HCEC 1CT (cell line): ENCODE data around the gene CEP41.
A peak's percentile ranks its signal among the peaks of the same experiment; 100 is the strongest.
"Not testable (repeated sequence)": the region's sequence is repeated elsewhere in the genome, so short reads cannot be mapped to it uniquely, and the experiment has no call there.

ENCODE experiments used
- DNase-seq: peaks from one replicate; pipeline ENCODE4 v3.0.0-alpha.2; 2017

Gene CEP41

DNA sequence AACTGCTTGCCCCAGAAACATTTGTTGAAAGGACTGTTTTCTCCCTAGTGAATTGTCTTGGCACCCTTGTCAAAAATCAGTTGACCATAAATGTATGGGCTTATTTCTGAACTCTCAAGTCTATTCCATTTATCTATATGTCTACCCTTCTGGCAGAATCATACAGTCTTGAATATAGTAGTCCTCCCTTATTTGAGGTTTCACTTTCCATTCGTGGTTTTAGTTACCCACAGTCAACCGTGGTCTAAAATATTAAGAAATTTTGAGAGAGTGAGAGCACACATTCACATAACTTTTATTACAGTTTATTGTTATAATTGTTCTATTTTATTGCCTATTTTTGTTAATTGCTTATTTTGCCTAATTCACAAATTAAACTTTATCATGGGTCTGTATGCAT lies 17.4 kb upstream of the CEP41 start:
- no peak for DNase-seq

DNA sequence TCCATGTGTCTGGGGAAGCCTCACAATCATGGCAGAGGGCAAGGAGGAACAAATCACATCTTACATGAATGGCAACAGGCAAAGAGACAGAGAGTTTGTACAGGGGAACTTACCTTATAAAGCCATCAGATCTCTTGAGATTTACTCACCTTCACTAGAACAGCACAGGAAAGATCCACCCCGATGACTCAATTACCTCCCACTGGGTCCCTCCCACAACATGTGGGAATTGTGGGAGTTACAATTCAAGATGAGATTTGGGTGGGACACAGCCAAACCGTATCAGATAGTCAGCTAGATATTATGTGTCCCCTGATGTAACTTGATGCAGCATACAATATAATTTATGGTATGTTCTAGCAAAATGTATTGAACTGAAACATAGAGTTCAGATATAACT lies 14.1 kb upstream of the CEP41 start:
- no peak for DNase-seq

DNA sequence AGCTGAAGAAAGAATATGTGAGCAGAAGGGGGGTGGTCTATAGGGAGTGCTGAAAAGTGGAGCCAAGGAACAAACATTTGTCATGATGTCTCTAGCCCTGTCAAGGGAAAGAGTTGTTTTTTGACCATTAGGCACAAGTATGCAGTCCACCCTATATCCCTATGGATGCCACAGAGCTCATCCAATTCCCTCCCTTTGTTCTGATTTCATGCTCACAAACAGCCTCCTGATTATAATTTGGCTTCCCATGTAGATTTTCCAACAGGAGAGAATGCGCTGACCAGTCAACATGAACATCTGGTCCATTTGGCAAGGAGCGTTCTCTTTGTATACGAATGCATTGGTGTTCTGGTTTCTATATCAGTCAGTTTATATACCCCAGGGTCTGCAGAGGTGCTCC lies 12.1 kb upstream of the CEP41 start:
- DNase-seq, result no peak

DNA sequence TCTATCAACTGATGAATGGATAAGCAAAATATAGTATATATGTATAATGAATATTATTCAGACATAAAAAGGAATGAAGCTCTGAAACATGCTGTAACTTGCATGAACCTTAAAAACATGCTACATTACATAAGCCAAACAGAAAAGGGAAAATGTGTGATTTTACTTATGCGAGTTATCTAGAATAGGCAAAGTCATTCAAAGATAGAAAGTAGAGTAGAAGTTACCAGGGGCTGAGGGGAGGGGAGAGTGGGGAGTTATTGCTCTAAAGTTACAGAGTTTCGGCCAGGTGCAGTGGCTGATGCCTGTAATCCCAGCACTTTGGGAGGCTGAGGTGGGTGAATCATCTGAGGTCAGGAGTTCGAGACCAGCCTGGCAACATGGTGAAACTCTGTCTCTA lies 10.5 kb upstream of the CEP41 start:
- DNase-seq, result not testable (repeated sequence)

DNA sequence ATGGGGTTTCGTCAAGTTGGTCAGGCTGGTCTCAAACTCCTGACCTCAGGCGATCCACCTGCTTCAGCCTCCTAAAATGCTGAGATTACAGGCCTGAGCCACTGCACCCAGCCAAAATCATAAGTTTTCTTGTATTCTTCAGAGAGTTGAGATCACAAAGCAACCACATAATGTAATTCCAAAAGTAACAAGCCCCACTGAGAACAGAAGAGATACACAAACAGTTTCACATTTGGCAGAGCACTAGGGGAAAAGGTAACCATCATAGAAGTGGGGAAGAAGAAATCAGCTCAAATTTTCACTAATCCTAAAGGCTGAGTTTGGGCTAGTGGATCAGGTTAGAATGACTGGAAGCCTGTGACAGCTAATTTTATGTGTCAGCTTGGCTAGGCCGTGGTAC lies 5.4 kb upstream of the CEP41 start:
- DNase-seq, result no peak

DNA sequence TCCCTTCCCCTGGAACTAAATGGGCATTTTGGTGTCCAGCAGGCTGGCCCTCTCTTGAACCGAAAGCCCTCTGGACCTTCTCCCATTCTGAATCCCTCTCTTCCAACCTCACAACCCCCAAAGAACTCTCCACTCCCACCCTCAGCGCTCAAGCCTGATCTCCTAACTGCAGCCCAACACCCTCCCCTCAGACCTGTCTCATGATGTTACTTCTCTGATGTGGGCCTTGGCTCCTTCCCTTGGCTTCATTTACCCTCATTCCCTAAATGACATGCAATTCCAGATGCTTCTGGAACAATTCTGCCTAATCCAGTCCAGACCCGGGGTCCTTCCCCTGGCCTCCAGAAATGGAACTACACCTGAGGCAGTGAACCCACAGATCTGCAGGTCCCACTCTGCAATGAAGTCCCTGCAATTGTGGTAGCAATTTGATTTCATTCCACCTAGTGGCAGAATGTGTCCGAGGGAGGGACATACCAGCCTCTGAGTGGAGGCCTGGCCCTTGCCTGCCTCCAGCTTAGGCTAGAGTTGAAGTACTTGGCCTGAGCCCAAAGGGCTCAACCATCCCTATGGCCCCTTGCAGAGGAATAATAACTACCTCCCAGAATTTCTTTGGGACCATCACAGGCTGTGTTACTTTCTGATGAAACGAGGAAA lies 4.1 kb upstream of the CEP41 start:
- no peak for DNase-seq

DNA sequence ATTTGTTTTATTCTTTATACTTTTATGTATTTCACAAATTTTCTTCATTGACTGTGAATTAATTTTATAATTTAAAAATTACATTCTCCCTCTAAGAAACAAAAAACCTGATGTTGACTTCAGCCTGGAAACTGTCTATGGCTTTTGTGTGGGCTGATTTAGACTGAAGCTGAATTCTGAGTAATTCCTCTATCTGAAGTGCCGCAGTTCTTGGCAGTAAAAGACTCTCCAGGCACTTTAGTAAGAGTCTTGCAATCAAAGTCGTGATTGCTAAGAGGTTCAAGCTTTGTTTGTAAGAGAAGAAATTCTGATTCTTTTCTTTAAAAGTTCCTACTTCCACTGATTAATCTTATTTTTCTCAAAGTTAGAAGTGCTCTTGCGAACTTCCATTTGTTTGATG lies 3.4 kb upstream of the CEP41 start:
- no peak for DNase-seq

DNA sequence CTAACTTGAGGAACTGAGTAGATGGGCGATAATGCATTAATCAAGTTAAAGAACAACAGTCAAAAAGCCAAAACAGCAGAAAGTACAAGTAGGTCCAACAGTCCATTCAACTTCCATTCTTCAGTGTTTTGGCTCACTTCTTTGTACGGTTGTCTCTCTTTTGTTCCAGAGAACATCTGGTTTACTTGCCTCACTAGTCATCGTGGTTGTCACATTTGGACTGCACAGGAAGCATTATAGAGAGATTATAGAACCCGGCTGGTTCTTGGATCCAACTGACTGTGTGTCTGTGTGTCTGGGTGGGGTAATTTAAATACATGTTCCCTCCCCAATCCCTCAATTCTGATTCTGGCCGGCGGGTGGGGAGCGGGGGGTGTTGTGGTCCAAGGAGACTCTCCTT lies 1.8 kb upstream of the CEP41 start:
- DNase-seq, result no peak

DNA sequence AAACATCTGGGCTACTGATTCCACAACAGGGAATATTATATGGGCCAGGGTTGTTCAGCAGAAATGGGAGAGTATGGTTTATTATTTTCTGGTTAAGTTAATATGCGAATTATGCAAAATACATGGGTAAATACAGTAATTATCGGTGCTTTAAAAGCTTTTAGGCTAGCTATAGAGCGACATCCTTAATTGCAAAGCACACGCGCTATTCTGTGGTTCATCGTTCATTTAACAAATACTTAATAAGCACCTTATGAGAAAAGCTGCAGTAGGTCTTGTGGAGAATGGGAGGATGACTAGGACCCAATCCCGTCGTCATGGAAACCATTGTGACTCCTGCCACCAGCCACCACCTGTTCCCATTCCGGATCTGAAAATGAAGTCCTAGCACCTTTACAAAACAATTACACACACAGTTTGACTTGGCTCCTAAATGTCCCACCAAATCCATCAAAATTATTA lies 623 bp upstream of the CEP41 start:
- peak; percentile 14 for DNase-seq

DNA sequence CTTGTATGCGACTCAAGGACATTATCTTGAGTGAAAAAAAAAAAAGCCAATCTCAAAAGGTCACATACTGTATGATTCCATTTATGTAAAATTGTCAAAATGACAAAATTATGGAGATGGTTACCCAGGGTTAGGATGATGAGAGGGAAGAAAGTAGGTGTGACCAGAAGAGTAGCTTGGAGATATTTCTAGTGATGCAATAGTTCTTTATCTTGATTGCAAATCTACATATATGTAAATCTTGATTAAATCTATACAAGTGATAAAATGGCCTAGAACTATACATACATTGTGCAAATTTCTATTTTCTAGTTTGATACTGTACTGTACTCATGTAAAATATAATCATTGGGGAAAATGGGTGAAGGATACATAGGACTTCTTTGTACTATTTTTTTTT lies 4.6 kb downstream of the CEP41 start:
- DNase-seq, result no peak

DNA sequence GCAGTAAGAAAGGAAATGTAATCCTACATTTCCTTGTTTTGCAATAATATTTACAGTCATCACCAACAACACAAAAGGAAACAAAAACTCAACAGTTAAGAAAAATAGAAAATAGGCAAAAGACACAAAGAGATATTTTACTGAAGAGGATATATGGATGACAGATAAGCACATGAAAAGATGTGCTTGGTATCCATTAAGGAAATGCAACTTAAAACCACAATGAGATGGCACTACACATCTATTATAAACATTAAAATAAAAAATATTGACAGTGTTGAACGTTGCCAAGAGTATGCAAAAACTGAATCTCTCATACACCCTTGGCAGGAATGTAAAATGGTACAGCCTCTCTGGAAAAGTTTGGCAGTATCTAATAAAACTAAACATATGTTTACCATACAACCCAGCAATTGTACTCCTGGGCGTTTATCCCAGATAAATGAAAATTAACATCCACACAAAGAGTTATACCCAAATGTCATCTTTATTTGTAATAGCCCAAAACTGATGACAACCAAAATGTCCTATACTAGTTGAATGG lies 5.4 kb downstream of the CEP41 start:
- DNase-seq, result no peak

DNA sequence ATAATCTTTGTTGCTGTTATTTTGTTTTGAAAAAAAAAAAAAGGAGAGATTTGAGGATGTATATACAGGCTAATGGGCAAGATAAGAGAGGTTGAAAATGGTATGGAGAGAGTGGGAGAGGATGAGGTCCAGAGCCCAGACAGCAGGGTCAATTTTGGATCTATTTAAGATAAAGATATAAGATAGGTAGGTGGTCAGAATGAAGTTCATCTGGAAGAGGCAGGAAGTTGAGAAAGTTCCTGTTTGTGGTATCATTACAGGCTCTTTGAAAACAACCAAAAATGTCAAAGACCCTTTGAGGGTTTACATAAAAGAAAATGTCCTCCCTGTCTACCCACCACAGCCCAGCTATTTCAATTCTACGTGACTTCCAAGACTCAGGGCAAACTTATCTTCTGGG lies 7.5 kb downstream of the CEP41 start:
- DNase-seq, result no peak

DNA sequence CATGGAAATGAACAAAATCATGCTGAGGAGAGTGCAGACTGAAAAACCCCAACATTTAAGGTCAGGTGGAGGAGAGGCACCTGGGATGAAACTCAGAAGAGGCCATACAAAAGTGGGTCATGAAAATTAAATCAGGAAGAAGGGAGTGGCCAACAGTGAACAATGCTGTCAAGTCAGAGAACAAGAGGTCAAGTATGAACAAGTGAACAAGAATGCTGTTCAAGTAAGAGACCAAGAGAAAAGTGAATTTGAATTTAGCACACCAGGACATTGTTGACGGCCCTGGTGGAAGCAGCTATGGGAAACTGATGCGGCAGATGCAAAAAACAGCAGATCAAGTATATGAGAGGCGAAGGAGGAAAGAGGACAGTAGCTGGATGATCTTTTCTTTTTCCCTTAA lies 7.9 kb downstream of the CEP41 start:
- peak; percentile 71 for DNase-seq

DNA sequence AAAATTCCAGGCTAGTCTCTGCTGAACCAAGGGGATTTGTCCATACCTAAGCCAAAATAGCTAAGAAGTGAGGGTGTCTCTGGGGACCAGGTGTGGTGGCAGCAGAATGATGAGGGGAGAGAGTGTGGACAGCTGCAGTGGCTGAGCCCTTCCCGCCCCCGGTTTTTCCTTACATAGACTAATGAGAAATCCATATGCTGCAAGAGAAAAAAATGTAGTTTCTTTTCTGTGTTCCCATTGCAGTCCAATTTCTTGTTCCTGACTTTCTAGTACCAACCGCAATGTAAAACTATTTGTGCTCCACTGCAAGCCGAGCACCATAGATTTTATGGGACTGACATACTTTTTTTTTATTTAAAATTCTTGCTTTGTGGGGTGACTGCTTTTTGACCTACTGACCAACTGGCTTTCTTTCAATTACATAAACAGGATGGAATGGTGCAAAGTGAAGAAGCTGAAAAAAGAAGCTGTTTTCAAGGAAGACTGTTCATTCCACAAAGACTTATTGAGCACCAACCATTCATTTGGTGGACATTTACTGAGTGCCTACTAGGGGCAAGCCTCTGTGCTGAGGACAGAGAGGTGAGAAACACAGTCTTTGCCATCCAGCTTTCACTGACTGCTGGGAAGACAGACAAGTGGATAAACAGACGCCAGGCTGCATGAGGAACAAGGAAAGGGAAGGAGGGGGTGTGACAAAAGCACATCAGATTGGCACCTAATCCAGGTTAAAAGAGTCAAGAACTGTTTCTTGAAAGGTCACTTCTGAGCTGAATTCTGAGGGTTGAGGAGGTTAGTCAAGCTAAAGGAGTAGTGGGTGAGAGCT lies 9.8 kb downstream of the CEP41 start:
- peak; percentile 78 for DNase-seq

DNA sequence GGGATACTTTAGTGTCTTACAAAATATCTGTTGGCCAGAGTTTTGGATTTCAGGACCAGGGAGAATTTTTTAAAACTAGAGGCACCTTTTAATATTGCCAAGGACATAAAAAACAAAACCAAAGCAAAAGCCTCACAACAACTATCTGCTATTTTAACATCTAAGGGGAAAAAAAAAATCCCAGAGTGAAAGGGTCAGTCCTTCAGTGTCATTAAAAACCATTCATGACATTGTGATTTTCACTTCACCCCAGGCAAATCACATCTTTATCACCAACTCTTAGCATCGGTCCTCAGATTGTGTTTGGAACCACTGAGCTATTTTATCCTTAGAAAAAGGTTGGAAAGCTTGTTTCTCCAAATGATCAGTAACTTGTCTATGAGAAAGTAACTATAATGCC lies 10.7 kb downstream of the CEP41 start:
- DNase-seq, result no peak

DNA sequence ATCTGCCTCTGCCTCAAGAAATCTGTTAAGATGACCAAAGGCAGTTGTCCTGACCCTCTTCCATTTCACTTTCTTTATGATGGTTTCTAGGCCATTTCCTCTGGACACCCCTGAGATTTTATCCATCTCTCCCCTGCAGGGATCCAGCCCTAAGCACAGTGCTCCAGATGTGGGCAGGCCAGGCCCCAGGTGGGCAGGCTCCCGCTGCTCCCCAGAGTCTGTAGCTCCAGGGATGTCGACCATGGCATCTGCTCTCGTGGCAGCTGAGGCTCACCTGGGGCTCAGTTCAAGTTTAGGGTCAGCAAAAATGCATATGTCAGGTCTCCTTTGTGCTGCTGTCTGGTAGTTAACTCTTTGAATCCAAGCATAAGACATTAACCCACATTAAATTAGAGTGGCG lies 11.8 kb downstream of the CEP41 start:
- DNase-seq, result no peak

DNA sequence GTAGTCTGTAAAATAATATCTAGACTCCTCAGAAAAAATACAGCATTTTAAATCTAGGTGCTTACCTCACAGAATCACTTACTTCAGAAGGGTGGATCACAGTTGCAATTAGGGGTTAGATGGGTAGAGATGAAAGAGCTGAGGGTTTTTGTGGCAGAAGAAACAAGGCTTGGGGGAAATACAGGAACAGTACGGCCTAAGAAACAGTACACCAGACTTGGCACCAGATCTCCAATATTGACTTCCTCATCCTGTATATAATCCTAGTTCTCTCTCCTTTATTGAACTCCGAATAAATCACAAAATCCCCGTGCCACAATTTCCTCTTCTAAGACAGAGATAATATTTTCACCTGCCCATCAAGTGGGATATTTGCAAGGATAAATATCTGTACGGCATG lies 14.3 kb downstream of the CEP41 start:
- no peak for DNase-seq

DNA sequence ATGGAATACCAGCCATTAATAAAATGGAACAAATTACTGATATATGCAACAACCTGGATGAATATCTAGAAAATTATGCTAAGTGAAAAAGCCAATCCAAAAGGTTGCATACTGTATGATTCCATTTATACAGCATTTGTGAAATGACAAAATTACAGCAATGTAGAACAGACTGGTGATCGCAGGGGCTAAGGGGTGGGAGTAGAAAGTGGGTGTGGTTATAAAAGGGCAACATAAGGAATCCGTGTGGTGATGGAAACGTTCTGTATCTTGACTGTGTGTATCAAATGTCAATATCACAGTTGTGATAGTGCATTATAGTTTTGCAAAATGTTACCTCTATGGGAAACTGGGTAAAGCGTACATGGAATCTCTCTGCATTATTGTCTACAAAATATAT lies 15.0 kb downstream of the CEP41 start:
- DNase-seq, result no peak

DNA sequence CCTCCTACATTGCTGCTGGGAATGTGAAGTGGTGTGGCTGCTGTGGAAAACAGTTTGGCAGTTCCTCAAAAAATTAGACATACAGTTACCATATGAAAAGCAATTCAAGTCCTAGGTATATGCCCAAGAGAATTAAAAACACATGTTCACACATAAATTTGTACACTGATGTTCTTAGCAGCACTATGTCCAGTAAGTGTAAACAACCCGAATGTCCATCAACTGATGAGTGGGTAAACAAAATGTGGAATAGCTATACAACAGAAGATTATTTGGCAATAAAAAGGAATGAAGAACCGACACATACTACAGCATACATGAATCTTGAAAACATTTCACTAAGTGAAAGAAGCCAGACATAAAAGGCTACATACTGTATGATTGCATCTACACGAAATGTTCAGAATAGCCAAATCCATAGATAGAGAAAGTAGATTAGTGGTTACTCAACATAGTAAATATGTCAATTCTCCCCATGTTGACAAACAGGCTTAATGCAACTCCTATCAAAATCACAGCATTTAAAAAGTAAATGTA lies 17.2 kb downstream of the CEP41 start:
- DNase-seq, result no peak

DNA sequence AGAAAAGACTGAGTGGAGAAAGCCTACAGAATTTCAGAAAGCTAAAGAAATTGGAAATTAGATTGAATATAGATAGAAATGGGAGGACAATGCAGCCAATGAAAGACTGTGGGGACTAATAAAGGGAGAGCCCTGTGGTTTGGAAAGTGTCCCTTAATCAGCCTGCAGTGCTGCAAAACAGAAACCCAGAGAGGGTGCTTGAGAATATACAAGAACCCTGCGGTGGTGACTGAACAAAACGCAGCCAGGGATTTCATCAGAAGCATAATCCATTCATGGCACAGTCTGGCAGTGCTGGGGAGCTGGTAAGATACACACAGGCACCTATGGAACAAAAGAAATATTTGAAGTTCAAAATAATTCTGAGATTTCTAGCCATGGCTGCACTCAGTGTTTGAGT lies 19.1 kb downstream of the CEP41 start:
- peak; percentile 4 for DNase-seq

DNA sequence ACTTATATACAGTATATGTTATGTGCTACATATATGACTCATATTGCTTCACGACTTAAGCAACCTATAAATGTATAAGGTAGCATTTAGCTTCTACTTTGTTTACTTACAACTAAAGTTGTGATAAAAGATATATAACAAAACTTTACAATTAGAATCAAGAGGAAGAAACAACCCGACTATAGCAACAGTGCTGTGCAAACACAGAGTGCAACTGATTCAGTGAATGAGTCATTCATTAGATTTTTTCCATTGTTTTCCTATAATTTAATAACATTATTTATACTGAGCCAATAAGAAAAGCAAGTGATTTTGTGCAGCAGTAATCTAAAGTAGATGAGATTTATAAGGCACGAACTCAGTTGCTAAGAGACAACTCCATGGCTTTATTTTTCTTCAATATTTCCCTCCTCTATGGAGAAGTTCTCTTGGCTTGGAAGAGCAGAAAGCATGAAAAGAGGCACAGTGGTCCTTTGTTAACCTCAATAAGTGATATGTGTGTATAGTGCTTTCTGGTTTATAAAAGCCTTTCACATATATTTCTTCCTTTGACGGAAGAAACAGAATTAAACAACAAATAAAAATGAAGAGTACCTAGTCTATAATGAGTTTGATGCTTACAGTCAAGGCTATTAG lies 19.8 kb downstream of the CEP41 start:
- no peak for DNase-seq

DNA sequence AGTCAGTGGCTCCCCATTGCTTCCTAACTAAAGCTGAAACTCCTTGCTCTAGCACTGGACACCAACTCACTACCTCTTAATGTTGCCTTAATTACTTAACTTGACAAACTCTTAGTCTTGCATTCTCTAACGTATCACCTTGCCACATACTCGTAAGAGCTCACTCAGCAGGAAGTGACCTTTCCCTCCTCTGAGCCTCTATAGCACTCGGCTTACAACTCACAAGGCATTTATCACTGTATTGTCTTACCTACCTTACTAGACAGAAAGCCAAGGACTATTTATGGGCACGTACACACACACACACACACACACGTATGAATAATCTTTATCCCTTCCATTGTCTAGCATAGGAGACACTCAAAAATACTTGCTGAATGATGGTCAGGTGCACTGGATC lies 21.2 kb downstream of the CEP41 start:
- no peak for DNase-seq

DNA sequence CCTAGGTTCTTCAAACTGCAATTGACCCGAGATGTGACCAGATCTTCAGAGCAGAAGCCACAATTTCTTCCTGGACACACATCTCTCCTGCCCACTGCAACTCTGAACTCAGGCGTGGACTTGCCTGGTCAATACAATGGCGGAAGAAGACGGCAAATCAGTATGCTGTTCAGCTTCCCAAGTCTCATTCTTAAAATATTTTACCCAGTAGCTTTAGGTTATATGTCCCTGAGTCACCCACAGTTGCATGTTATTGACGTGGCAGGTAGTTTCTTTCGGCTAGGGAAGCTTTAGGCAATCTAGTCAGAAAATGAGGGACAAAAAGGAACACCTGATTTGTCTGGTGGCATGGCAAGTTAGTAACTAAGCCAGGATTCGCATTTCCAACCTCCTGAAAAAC lies 22.5 kb downstream of the CEP41 start:
- no peak for DNase-seq

DNA sequence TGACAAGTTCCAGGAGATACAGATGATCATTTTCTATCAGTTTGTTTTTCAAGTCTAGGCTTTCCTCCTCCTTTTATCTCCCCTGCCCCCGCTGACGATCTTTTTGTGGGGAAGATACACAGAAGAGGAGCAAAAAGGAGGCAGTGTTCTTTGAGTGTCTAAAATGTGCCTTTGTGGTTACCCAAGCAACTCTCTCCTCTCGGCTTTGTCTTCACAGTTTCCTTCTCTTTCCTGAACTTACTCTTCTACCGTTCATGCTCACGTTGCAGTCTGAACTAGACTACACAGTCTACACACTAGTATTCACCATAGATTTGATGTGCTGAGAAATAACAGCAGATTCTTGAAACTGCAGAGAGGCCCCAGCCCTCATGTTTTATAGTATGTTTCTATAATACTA lies 23.6 kb downstream of the CEP41 start:
- no peak for DNase-seq
